SU-DHL-6 (cell line): Measurements from ENCODE around the gene SIGLEC9.

Experiments
- H2AFZ ChIP-seq: fragments of 200-600 bp; sonication (generic); 2 replicates; pipeline ENCODE4 v1.6.1; 2014; ENCODE audit warnings: low read depth, mild to moderate bottlenecking, moderate library complexity, mixed read lengths, antibody characterized with exemption, low read length; ENCODE audit not compliant: severe bottlenecking
- H3F3A ChIP-seq: fragments of 200-600 bp; shearing (Covaris generic); 2 replicates; pipeline ENCODE4 v1.6.0; 2016; ENCODE audit warnings: antibody characterized with exemption, mild to moderate bottlenecking; ENCODE audit not compliant: insufficient read depth
- H3K27ac ChIP-seq: fragments of 200-600 bp; sonication (generic); 2 replicates; pipeline ENCODE4 v1.5.1; 2016; ENCODE audit warnings: low read depth, mild to moderate bottlenecking, low read length, moderate library complexity, mixed read lengths
- H3K27me3 ChIP-seq: fragments of 200-600 bp; sonication (generic), shearing (Covaris generic); 2 replicates; pipeline ENCODE4 v1.6.0; 2014; ENCODE audit warnings: mild to moderate bottlenecking, low read length
- H3K36me3 ChIP-seq: fragments of 200-600 bp; sonication (generic); 2 replicates; pipeline ENCODE4 v1.6.1; 2014; ENCODE audit warnings: mild to moderate bottlenecking, low read length, mixed read lengths
- H3K4me2 ChIP-seq: fragments of 300-600, 200-600 bp; shearing (Covaris generic), sonication (generic); 2 replicates; pipeline ENCODE4 v1.6.0; 2014; ENCODE audit warnings: low read length, low read depth, mild to moderate bottlenecking; ENCODE audit not compliant: poor library complexity, severe bottlenecking
- H3K4me3 ChIP-seq: fragments of 200-600 bp; sonication (generic); 2 replicates; pipeline ENCODE4 v1.5.1; 2014; ENCODE audit warnings: antibody characterized with exemption, low read length, mild to moderate bottlenecking, mixed read lengths; ENCODE audit not compliant: insufficient read depth, poor library complexity, severe bottlenecking
- H3K79me2 ChIP-seq: fragments of 200-600 bp; sonication (generic); 2 replicates; pipeline ENCODE4 v1.6.1; 2014; ENCODE audit warnings: mild to moderate bottlenecking, low read length, moderate library complexity; ENCODE audit not compliant: insufficient read depth
- H3K9ac ChIP-seq: fragments of 200-600 bp; sonication (generic); 2 replicates; pipeline ENCODE4 v1.7.0; 2014; ENCODE audit warnings: mild to moderate bottlenecking, low read length
- H3K9me2 ChIP-seq: fragments of 200-600 bp; sonication (generic); replicated peaks from 2 replicates; pipeline ENCODE4 v1.6.1; 2014; ENCODE audit warnings: low read length; ENCODE audit not compliant: insufficient read depth
- H3K9me3 ChIP-seq: fragments of 200-600 bp; sonication (generic); 2 replicates; pipeline ENCODE4 v1.6.1; 2014; ENCODE audit warnings: low read length, mixed read lengths; ENCODE audit not compliant: insufficient read depth
- H4K20me1 ChIP-seq: fragments of 200-600 bp; sonication (generic); 2 replicates; pipeline ENCODE4 v1.6.1; 2014; ENCODE audit warnings: low read depth, mild to moderate bottlenecking, antibody characterized with exemption, low read length, moderate library complexity, mixed read lengths
- CTCF ChIP-seq: fragments of 200-600 bp; sonication (generic); IDR thresholded peaks from one replicate; pipeline ENCODE4 v1.5.1; 2017; ENCODE audit warnings: antibody characterized with exemption, mild to moderate bottlenecking, low read length, moderate library complexity; ENCODE audit not compliant: insufficient read depth, poor library complexity, severe bottlenecking
- EZH2phosphoT487 ChIP-seq: fragments of 200-600 bp; sonication (generic), shearing (Covaris generic); conservative IDR thresholded peaks from 2 replicates; pipeline ENCODE4 v1.6.1; 2018; ENCODE audit warnings: mild to moderate bottlenecking, antibody characterized with exemption, low read length, moderate library complexity, mixed read lengths

SIGLEC9 gene

DNA sequence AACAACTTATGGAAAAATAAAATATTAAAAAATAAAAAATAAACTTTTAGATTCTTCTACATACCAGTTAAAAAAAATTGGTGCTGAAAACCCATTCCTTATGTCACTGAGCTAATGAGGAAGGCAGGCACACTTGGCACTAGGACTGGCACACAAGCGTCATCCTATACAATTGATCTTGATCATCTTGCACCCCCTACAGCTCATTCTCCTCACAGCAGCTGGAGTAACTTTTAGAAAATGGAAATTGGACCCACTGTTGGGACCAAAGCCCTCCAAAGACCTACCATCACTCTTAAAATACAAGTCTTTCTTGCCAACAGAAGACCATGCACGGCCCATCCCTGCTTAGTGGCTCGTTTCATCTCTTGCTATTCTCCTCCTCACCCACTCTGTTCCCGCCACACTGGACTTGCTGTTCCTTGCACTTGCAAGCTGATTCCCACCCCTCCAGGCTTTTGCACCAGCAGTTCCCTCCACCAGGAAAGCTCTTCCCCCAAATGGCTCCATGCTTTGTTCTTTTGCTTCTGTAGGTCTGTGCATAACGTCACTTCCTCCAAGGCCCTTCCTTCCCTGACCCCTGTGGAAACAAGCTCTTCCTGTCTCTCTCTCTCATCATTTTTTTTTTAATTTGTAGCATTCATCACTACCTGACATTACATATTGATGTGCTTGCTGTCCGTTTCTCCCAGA is 28.1 kb upstream of the SIGLEC9 start:
- no peaks in the 10 kb centered on the region for H3K79me2 ChIP-seq
- no peak overlapping the region for H3K27ac ChIP-seq
- H3K9me3 ChIP-seq = no peaks in the 10 kb centered on the region
- H3F3A ChIP-seq = no peaks in the 10 kb centered on the region
- no peak for TF ChIP-seq CTCF
- no peak overlapping the region for H3K4me3 ChIP-seq
- no peak overlapping the region for H2AFZ ChIP-seq
- H3K9me2 ChIP-seq = no peaks in the 10 kb centered on the region
- H3K4me2 ChIP-seq = no peak overlapping the region
- H3K9ac ChIP-seq = no peak overlapping the region
- H4K20me1 ChIP-seq = peaks cover 2% of the 10 kb centered on the region; the same call in 1 of the 2 replicates
- H3K27me3 ChIP-seq = no peaks in the 10 kb centered on the region
- H3K36me3 ChIP-seq = no peaks in the 10 kb centered on the region

GRCh38 chr19:51097166-51097738 is 27.5 kb upstream of the SIGLEC9 start:
- Histone ChIP-seq H3K9me3 (no peaks in the 10 kb centered on the region), H3K27ac (no peak overlapping the region), H3K36me3 (no peaks in the 10 kb centered on the region), H3K27me3 (no peaks in the 10 kb centered on the region), H3F3A (no peaks in the 10 kb centered on the region), H3K4me2 (no peak overlapping the region), H3K79me2 (no peaks in the 10 kb centered on the region), H2AFZ (no peak overlapping the region), H4K20me1 (peaks cover 2% of the 10 kb centered on the region; the same call in 1 of the 2 replicates), H3K9ac (no peak overlapping the region), H3K9me2 (no peaks in the 10 kb centered on the region), H3K4me3 (no peak overlapping the region)
- TF ChIP-seq CTCF (peak; percentile 52), EZH2phosphoT487 (no peak)

DNA sequence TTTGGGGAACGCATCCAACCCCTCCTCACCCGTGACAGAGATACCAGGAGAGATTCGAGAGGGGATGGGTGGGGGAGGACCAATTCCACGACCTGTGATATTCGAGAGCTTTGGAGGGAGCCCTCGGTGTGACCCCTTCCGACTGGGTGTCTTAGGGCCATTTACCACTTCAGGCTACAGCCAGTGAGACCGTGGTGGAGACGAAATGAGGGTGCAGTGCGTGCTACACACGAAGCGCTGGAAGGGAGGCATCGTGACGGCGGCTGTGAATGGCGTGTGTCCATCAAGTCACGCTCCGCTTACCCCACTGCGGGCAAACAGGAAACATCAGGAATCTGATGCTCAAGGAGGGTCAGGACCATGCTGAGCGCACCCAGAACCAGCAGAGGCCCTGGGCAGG is 26.9 kb upstream of the SIGLEC9 start:
- Histone ChIP-seq H3K9me2 (no peaks in the 10 kb centered on the region), H3K4me2 (no peak overlapping the region), H3K4me3 (no peak overlapping the region), H3K9ac (no peak overlapping the region), H3F3A (no peaks in the 10 kb centered on the region), H3K9me3 (no peaks in the 10 kb centered on the region), H3K79me2 (no peaks in the 10 kb centered on the region), H3K27ac (no peak overlapping the region), H3K27me3 (no peaks in the 10 kb centered on the region), H2AFZ (no peak overlapping the region), H4K20me1 (peaks cover 2% of the 10 kb centered on the region; the same call in 1 of the 2 replicates), H3K36me3 (no peaks in the 10 kb centered on the region)
- TF ChIP-seq CTCF = no peak
- no peak for TF ChIP-seq EZH2phosphoT487
